SH-SY5Y (cell line): ENCODE data around the gene LRRC7.

Source experiments
- GATA2 ChIP-seq: IDR thresholded peaks from 2 replicates; pipeline ENCODE4 v1.6.1; 2011; ENCODE audit warnings: mild to moderate bottlenecking, low read depth, low read length
- GATA3 ChIP-seq: IDR thresholded peaks from 2 replicates; pipeline ENCODE4 v1.6.1; 2011; ENCODE audit warnings: low read depth, mild to moderate bottlenecking, low read length, moderate library complexity

GRCh38 chr1:69707103-69707502 is 139.4 kb downstream of the LRRC7 start:
- TF ChIP-seq GATA2 (no peak), GATA3 (no peak)
